ENCODE measurements around the gene FABP7. TPM values are rescaled to one million over a fixed set of nuclear protein-coding genes. Genes with fewer than 3 reads are reported as not detected.
A peak's percentile ranks its signal among the peaks of the same experiment; 100 is the strongest.

FABP7 gene
- total RNA-seq, 3 donors from 2014 or later (not counting 1 experiment from before 2014, with no cell fraction given) = not detected

DNA sequence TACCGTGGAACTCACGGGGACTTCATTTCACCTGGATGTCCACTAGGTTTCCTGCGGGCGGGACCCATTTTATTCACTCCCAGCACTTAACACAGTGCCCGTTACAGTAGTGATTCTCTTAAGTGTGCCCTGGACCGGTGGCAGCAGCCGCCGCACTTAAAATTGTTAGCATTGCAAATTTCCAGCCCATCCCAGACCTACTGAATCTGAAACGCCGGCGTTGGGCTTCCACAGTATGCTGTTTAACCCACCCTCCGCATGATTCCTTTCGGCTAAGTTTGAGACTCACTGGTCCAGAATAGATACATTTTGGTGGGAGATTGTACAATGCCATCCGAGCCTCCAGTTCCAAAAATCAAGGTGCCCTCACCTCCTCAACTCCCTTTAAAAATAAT, 10.5 kb downstream of the FABP7 start:
- WGBS (ENCODE audit: insufficient coverage) = 3% methylated on average over 12 of the region's 14 CpGs
- DNase-seq = no peak
- H3K27me3 ChIP-seq (ENCODE audit: control insufficient read depth, insufficient read depth, low read length) = no peaks in the 10 kb centered on the region
- intact Hi-C loops (cut with micrococcal nuclease) = no loop called here
- H3K36me3 ChIP-seq (ENCODE audit: control insufficient read depth, insufficient read depth, low read length) = no peaks in the 10 kb centered on the region
- H3K27ac ChIP-seq (ENCODE audit: low read length) = peak overlapping the region; percentile 46
- TF ChIP-seq, protein P1, sequence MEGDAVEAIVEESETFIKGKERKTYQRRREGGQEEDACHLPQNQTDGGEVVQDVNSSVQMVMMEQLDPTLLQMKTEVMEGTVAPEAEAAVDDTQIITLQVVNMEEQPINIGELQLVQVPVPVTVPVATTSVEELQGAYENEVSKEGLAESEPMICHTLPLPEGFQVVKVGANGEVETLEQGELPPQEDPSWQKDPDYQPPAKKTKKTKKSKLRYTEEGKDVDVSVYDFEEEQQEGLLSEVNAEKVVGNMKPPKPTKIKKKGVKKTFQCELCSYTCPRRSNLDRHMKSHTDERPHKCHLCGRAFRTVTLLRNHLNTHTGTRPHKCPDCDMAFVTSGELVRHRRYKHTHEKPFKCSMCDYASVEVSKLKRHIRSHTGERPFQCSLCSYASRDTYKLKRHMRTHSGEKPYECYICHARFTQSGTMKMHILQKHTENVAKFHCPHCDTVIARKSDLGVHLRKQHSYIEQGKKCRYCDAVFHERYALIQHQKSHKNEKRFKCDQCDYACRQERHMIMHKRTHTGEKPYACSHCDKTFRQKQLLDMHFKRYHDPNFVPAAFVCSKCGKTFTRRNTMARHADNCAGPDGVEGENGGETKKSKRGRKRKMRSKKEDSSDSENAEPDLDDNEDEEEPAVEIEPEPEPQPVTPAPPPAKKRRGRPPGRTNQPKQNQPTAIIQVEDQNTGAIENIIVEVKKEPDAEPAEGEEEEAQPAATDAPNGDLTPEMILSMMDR (IDR thresholded peaks at IDR 0.05) = no peak
- H3K9me3 ChIP-seq (ENCODE audit: control insufficient read depth, insufficient read depth, low read length) = no peaks in the 10 kb centered on the region
- peak overlapping the region; percentile 38 for H3K4me3 ChIP-seq (ENCODE audit: low read length)
- peaks cover 45 to 69% of the 10 kb centered on the region in 2 donors for H3K27me3 Mint-ChIP-seq (ENCODE audit: low read depth in 2 of 2)
- peaks cover 22 to 24% of the 10 kb centered on the region in 2 donors for H3K4me1 Mint-ChIP-seq
- no peak for ATAC-seq
- H3K9me3 Mint-ChIP-seq = no peaks in the 10 kb centered on the region
- H3K4me1 ChIP-seq (ENCODE audit: control insufficient read depth, insufficient read depth, low read length) = peaks cover 10% of the 10 kb centered on the region
- H3K27ac Mint-ChIP-seq = peak overlapping the region in 1 of 2 donors; percentile 70
- H3K36me3 Mint-ChIP-seq = no peaks in the 10 kb centered on the region
- H3K4me3 Mint-ChIP-seq = peak overlapping the region; percentile 85

GRCh38 chr6:122790423-122791309, 11.2 kb downstream of the FABP7 start:
- peak overlapping the region; percentile 85 for H3K4me3 Mint-ChIP-seq
- Histone ChIP-seq H3K4me3 (ENCODE audit: low read length) (no peak overlapping the region), H3K4me1 (ENCODE audit: control insufficient read depth, insufficient read depth, low read length) (peaks cover 10% of the 10 kb centered on the region), H3K9me3 (ENCODE audit: control insufficient read depth, insufficient read depth, low read length) (no peaks in the 10 kb centered on the region), H3K27me3 (ENCODE audit: control insufficient read depth, insufficient read depth, low read length) (no peaks in the 10 kb centered on the region), H3K27ac (ENCODE audit: low read length) (peak overlapping the region; percentile 46), H3K36me3 (ENCODE audit: control insufficient read depth, insufficient read depth, low read length) (no peaks in the 10 kb centered on the region)
- TF ChIP-seq, protein P1 (IDR thresholded peaks at IDR 0.05) = no peak
- 53% methylated on average over 14 of the region's 14 CpGs for WGBS (ENCODE audit: insufficient coverage)
- peak overlapping the region in 1 of 2 donors; percentile 70 for H3K27ac Mint-ChIP-seq
- H3K9me3 Mint-ChIP-seq = no peaks in the 10 kb centered on the region
- peaks cover 22 to 24% of the 10 kb centered on the region in 2 donors for H3K4me1 Mint-ChIP-seq
- H3K36me3 Mint-ChIP-seq = no peaks in the 10 kb centered on the region
- no peak for DNase-seq
- peak in 1 of 3 donors; percentile 16 for ATAC-seq
- intact Hi-C loops (cut with micrococcal nuclease) = no loop called here
- H3K27me3 Mint-ChIP-seq (ENCODE audit: low read depth in 2 of 2) = peaks cover 47 to 69% of the 10 kb centered on the region in 2 donors

GRCh38 chr6:122791310-122791679, 11.8 kb downstream of the FABP7 start:
- H3K36me3 ChIP-seq (ENCODE audit: control insufficient read depth, insufficient read depth, low read length) = no peaks in the 10 kb centered on the region
- no peaks in the 10 kb centered on the region for H3K27me3 ChIP-seq (ENCODE audit: control insufficient read depth, insufficient read depth, low read length)
- H3K4me3 Mint-ChIP-seq = peak overlapping the region; percentile 47
- peaks cover 22 to 24% of the 10 kb centered on the region in 2 donors for H3K4me1 Mint-ChIP-seq
- intact Hi-C loops (cut with micrococcal nuclease) = no loop called here
- H3K27me3 Mint-ChIP-seq (ENCODE audit: low read depth in 2 of 2) = peaks cover 42 to 63% of the 10 kb centered on the region in 2 donors
- no peak for ATAC-seq
- peak overlapping the region in 1 of 2 donors; percentile 70 for H3K27ac Mint-ChIP-seq
- TF ChIP-seq, protein P1 (IDR thresholded peaks at IDR 0.05) = no peak
- 100% methylated on average over 1 of the region's 2 CpGs for WGBS (ENCODE audit: insufficient coverage)
- no peaks in the 10 kb centered on the region for H3K36me3 Mint-ChIP-seq
- no peaks in the 10 kb centered on the region for H3K9me3 ChIP-seq (ENCODE audit: control insufficient read depth, insufficient read depth, low read length)
- no peak overlapping the region for H3K27ac ChIP-seq (ENCODE audit: low read length)
- peaks cover 10% of the 10 kb centered on the region for H3K4me1 ChIP-seq (ENCODE audit: control insufficient read depth, insufficient read depth, low read length)
- no peak for DNase-seq
- H3K9me3 Mint-ChIP-seq = no peaks in the 10 kb centered on the region
- H3K4me3 ChIP-seq (ENCODE audit: low read length) = no peak overlapping the region
